Neural progenitor cell (in vitro differentiated cells): ENCODE data around the gene KLHL13.

Source experiments
- CTCF ChIP-seq: fragments of 200-600 bp; sonication (generic); IDR thresholded peaks from 2 replicates; pipeline ENCODE4 v1.5.1; 2017; ENCODE audit warnings: antibody characterized with exemption, mild to moderate bottlenecking
- EZH2phosphoT487 ChIP-seq: fragments of 200-600 bp; sonication (generic); IDR thresholded peaks from 2 replicates; pipeline ENCODE4 v1.6.1; 2017; ENCODE audit warnings: antibody characterized with exemption

GRCh38 chrX:118047446-118048186 is 69.0 kb downstream of the KLHL13 start:
- no peak for TF ChIP-seq CTCF
- TF ChIP-seq EZH2phosphoT487 = no peak
